ENCODE data around the gene CNTNAP2.

DNA sequence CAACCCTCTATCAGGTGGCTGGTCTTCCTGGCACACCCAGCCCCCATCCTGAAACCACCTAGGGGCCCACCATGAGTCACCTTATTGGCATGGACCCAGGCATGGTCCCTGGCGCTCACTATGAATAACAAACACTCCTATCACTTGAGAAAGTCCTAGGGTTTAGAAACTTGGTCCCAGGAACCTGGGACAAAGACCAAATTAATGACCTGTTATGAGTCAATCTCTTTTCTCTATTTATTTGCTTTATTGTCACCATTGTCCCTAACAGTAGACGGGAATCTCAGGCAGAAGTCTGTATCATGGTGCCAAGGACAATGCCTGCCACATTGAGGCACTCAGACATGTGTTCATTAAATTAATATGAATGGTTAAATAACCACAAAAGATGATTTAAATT lies 1874.3 kb downstream of the CNTNAP2 start:
- TF ChIP-seq, protein P1, sequence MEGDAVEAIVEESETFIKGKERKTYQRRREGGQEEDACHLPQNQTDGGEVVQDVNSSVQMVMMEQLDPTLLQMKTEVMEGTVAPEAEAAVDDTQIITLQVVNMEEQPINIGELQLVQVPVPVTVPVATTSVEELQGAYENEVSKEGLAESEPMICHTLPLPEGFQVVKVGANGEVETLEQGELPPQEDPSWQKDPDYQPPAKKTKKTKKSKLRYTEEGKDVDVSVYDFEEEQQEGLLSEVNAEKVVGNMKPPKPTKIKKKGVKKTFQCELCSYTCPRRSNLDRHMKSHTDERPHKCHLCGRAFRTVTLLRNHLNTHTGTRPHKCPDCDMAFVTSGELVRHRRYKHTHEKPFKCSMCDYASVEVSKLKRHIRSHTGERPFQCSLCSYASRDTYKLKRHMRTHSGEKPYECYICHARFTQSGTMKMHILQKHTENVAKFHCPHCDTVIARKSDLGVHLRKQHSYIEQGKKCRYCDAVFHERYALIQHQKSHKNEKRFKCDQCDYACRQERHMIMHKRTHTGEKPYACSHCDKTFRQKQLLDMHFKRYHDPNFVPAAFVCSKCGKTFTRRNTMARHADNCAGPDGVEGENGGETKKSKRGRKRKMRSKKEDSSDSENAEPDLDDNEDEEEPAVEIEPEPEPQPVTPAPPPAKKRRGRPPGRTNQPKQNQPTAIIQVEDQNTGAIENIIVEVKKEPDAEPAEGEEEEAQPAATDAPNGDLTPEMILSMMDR (CRISPR knock-in tag; IDR thresholded peaks at IDR 0.05), result no peak
- no peak for TF ChIP-seq BRD4 (CRISPR knock-in tag; IDR thresholded peaks at IDR 0.05)
- TF ChIP-seq NBN (conservative IDR thresholded peaks at IDR 0.05), result no peak
- TF ChIP-seq MXI1 (IDR thresholded peaks at IDR 0.05; ENCODE audit: borderline replicate concordance, low read depth, low read length), result no peak
- TF ChIP-seq ZNF577 (CRISPR knock-in tag; IDR thresholded peaks at IDR 0.05; ENCODE audit: borderline replicate concordance, low read depth), result no peak
- no peak for TF ChIP-seq ZNF143 (CRISPR knock-in tag; IDR thresholded peaks at IDR 0.05)
- no peak for TF ChIP-seq POLR2A (IDR thresholded peaks at IDR 0.05; ENCODE audit: insufficient read depth in 1 of 2, low read depth in 2 of 2, low read length in 2 of 2)
- no peak for TF ChIP-seq SNRNP70 (IDR thresholded peaks at IDR 0.05; ENCODE audit: low read depth, low read length)
- TF ChIP-seq GLI4 (CRISPR knock-in tag; IDR thresholded peaks at IDR 0.05; ENCODE audit: borderline replicate concordance), result no peak
